ENCODE results near the gene DMRT1. TPM values are rescaled to one million over a fixed set of nuclear protein-coding genes. Genes with fewer than 3 reads are reported as not detected.
A peak's percentile ranks its signal among the peaks of the same experiment; 100 is the strongest.

Gene DMRT1
- total RNA-seq, 2 donors from 2014 or later = not detected

GRCh38 chr9:974031-974995 is 132.8 kb downstream of the DMRT1 start:
- ATAC-seq = no peak
- Mint-ChIP-seq H3K27me3 (peaks cover 44 to 54% of the 10 kb centered on the region in 2 donors), H3K36me3 (no peaks in the 10 kb centered on the region), H3K4me1 (ENCODE audit: low read depth in 2 of 2) (peaks cover 4 to 8% of the 10 kb centered on the region in 2 donors), H3K27ac (no peak overlapping the region), H3K9me3 (no peaks in the 10 kb centered on the region), H3K4me3 (no peak overlapping the region)
- no peak for DNase-seq (ENCODE audit: low spot score)

DNA sequence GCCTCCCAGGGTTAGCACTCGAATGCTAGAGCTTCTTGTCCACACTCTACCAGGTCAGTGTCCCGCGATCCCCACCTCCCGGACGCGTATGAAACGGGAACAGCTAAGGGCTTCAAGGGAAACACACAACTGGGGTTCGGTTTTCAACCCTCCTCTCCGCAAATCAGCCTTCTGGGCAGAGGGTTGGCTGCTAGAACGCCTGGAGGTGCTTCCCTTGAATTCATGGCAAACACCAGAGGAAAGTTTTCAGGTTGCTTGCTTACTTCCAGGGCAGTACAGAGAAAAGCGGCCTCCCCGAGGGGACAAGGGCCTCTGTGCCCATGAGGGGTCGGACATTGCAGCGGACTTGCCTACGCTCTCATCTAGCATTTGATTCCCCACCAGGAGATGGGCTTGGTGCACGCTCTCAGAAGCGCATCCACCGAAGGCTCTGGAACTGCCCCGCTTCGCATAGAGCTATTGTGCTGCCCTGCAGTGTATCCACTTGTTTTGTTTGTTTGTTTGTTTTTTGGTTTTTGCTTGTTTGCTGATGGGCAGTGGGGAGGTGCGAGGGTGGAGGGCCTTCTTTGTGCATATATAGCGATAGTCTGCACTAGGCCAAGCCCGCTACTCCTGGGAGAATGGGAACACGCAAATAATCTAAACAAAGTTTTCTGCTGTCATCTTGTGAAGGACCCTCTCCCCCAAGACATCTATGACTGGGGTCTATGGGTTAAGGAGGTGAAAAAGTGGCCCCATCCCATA is 133.7 kb downstream of the DMRT1 start:
- H3K4me3 Mint-ChIP-seq = no peak overlapping the region
- no peak for DNase-seq (ENCODE audit: low spot score)

DNA sequence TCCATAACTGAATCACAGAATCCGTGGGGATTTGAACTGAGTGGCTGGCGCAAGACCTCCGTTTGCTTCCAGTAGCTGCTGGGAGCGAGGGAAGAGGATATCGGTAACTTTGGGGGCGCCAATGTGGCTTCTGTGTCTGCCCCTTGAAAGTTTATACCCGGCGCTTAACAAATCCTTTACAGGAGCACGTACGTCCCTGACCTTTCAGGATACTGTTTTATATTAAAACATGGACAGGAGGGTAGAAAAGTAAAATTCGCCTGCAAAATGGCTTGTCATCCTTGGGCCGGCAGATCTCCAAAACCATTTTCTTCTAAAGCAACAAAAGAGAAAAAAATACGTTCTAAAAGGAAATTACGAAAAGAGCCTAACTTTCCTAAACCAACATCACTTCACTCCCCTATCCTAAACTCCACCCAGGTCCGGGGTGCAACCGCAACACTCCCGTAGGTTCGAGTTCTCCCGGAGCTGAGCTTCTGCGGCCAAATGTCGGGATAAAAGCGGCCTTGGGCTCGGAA is 134.3 kb downstream of the DMRT1 start:
- Mint-ChIP-seq H3K36me3 (no peaks in the 10 kb centered on the region), H3K27me3 (peaks cover 45 to 60% of the 10 kb centered on the region in 2 donors), H3K4me3 (no peak overlapping the region), H3K9me3 (no peaks in the 10 kb centered on the region), H3K27ac (no peak overlapping the region), H3K4me1 (ENCODE audit: low read depth in 2 of 2) (peaks cover 0 to 5% of the 10 kb centered on the region in 2 donors)
- no peak for DNase-seq (ENCODE audit: low spot score)
- no peak for ATAC-seq

More for the DNA sequence above, 133.7 kb downstream of the DMRT1 start:
- H3K36me3 Mint-ChIP-seq = no peaks in the 10 kb centered on the region
- ATAC-seq = no peak
- peaks cover 2 to 7% of the 10 kb centered on the region in 2 donors for H3K4me1 Mint-ChIP-seq (ENCODE audit: low read depth in 2 of 2)
- no peaks in the 10 kb centered on the region for H3K9me3 Mint-ChIP-seq
- no peak overlapping the region for H3K27ac Mint-ChIP-seq
- H3K27me3 Mint-ChIP-seq = peaks cover 46 to 58% of the 10 kb centered on the region in 2 donors

GRCh38 chr9:976258-976942 is 134.9 kb downstream of the DMRT1 start, which contains the start of gene DMRT3:
DMRT3 (plus strand) TSS chr9:976655; CDS start chr9:977002, 347 bp downstream.
- no peak for DNase-seq (ENCODE audit: low spot score)
- Mint-ChIP-seq H3K4me1 (ENCODE audit: low read depth in 2 of 2) (peaks cover 0 to 5% of the 10 kb centered on the region in 2 donors), H3K27ac (no peak within 1 kb of the TSS), H3K9me3 (no peaks in the 10 kb centered on the region), H3K4me3 (no peak within 1 kb of the TSS), H3K27me3 (peaks cover 51 to 66% of the 10 kb centered on the region in 2 donors), H3K36me3 (no peaks in the 10 kb centered on the region)
- no peak for ATAC-seq

DNA sequence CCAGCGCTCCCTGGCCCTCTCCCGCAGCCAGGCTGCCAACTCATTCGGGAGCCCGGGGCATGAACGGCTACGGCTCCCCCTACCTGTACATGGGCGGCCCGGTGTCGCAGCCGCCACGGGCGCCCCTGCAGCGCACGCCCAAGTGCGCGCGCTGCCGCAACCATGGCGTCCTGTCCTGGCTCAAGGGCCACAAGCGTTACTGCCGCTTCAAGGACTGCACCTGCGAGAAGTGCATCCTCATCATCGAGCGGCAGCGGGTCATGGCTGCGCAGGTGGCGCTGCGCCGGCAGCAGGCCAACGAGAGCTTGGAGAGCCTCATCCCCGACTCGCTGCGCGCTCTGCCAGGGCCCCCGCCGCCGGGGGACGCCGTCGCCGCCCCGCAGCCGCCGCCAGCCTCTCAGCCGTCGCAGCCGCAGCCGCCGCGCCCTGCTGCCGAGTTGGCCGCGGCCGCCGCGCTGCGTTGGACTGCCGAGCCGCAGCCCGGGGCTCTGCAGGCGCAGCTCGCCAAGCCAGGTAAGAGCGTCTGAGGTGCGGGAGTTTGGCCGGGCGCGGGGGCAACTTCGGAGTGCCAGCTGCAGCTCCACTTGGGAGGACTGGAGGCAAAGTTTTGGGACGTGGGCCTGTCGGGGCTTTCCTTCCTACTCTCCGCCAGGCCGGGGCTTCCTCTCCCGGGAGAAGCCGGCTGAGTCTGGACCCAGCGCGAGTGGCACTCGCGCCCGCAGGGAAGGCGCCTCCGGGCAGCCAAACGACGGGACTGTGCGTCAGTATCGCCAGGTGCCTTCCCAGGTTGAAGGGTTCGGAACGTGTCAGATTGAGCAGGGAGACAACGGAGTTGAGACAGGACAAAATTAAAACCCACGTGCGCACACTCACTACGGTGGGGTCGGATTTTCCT is 135.7 kb downstream of the DMRT1 start:
- peak in 1 of 2 donors; percentile 17 for ATAC-seq
- Mint-ChIP-seq H3K27ac (no peak overlapping the region), H3K27me3 (peaks cover 58 to 74% of the 10 kb centered on the region in 2 donors), H3K9me3 (no peaks in the 10 kb centered on the region), H3K4me1 (ENCODE audit: low read depth in 2 of 2) (peaks cover 0 to 5% of the 10 kb centered on the region in 2 donors), H3K4me3 (no peak overlapping the region), H3K36me3 (no peaks in the 10 kb centered on the region)
- no peak for DNase-seq (ENCODE audit: low spot score)

DNA sequence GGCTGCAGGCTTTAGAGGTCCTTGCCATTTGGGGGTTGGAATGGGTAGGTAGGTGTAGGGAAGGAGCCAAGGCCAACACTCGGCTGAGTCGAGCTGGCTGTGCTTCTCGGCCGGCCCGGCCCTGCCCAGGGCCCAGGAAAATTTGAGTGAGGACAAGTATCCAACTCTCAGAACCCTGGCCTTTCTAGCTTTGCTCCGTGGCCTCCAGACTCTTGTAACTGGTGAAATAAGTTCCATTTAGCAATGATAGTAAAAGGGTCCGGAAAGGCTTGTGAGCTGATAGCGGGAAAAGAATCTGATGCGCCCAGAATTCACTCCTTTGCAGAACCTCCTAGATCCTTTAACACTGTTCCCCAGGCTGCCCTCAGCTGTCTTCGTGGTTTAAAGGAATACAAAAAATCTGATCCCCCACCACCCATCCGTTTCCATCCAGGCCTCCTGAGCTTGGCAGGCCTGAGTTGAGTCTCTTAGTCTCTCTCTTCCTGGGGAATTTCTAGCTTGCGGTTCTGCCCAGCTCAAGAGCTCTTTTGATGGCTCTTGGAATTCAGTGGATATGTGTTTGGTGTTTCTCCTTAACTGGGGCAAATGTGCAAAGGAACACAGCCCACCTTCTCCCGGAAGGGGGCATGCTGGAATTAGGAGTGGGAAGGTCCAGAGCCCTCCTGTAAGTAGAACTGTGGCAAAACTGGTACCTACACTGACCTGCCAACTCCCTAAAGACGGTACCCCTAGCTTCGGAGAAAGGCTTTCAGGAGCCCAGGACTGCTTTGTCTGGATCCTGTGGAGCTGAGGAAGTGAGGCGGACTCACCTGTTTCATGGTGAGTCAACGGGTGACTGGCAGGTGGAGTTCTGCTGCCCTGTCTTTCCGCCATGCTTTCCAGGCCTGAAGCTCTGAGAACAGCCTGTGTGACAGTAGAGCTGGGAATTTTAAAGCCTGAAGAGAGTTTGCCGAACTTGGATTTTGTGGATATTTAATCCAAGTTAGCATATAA is 136.6 kb downstream of the DMRT1 start:
- DNase-seq (ENCODE audit: low spot score) (no peak), ATAC-seq (no peak)
- no peak overlapping the region for H3K4me3 Mint-ChIP-seq
- no peaks in the 10 kb centered on the region for H3K9me3 Mint-ChIP-seq
- H3K4me1 Mint-ChIP-seq (ENCODE audit: low read depth in 2 of 2) = peaks cover 0 to 5% of the 10 kb centered on the region in 2 donors
- no peaks in the 10 kb centered on the region for H3K36me3 Mint-ChIP-seq
- H3K27me3 Mint-ChIP-seq = peaks cover 65 to 83% of the 10 kb centered on the region in 2 donors
- H3K27ac Mint-ChIP-seq = no peak overlapping the region

DNA sequence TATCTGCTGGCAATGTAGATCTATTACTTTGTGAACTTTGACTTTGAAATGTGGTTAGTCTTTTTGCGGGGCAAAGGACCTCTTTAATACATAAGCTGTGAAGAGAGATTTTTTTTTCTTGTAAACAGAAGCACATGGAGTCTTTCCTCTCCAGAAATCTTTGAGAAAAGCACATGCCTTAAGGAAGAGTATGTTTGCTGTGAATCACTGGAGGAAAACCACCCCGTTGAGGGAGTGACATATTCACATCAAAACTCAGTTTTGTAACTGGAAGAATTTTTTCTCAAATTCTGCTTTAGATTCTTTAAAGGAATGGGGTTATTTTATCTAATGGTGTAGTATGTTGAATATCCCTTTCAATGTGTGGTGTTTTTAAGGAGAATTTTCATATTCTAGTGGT is 138.5 kb downstream of the DMRT1 start:
- no peaks in the 10 kb centered on the region for H3K9me3 Mint-ChIP-seq
- no peak overlapping the region for H3K4me3 Mint-ChIP-seq
- H3K36me3 Mint-ChIP-seq = no peaks in the 10 kb centered on the region

GRCh38 chr9:980640-981039 is 139.1 kb downstream of the DMRT1 start:
- H3K36me3 Mint-ChIP-seq = no peaks in the 10 kb centered on the region

More for the DNA sequence above, 138.5 kb downstream of the DMRT1 start:
- no peak overlapping the region for H3K27ac Mint-ChIP-seq
- DNase-seq (ENCODE audit: low spot score) = no peak
- peaks cover 59 to 77% of the 10 kb centered on the region in 2 donors for H3K27me3 Mint-ChIP-seq
- no peak for ATAC-seq
- no peaks in the 10 kb centered on the region for H3K4me1 Mint-ChIP-seq (ENCODE audit: low read depth in 2 of 2)

GRCh38 chr9:981491-981898 is 140.0 kb downstream of the DMRT1 start:
- H3K27me3 Mint-ChIP-seq = peaks cover 51 to 76% of the 10 kb centered on the region in 2 donors

More at GRCh38 chr9:980640-981039, 139.1 kb downstream of the DMRT1 start:
- DNase-seq (ENCODE audit: low spot score) (no peak), ATAC-seq (no peak)
- H3K27me3 Mint-ChIP-seq = peaks cover 53 to 73% of the 10 kb centered on the region in 2 donors
- no peak overlapping the region for H3K27ac Mint-ChIP-seq
- H3K4me3 Mint-ChIP-seq = no peak overlapping the region
- no peaks in the 10 kb centered on the region for H3K4me1 Mint-ChIP-seq (ENCODE audit: low read depth in 2 of 2)
- no peaks in the 10 kb centered on the region for H3K9me3 Mint-ChIP-seq

DNA sequence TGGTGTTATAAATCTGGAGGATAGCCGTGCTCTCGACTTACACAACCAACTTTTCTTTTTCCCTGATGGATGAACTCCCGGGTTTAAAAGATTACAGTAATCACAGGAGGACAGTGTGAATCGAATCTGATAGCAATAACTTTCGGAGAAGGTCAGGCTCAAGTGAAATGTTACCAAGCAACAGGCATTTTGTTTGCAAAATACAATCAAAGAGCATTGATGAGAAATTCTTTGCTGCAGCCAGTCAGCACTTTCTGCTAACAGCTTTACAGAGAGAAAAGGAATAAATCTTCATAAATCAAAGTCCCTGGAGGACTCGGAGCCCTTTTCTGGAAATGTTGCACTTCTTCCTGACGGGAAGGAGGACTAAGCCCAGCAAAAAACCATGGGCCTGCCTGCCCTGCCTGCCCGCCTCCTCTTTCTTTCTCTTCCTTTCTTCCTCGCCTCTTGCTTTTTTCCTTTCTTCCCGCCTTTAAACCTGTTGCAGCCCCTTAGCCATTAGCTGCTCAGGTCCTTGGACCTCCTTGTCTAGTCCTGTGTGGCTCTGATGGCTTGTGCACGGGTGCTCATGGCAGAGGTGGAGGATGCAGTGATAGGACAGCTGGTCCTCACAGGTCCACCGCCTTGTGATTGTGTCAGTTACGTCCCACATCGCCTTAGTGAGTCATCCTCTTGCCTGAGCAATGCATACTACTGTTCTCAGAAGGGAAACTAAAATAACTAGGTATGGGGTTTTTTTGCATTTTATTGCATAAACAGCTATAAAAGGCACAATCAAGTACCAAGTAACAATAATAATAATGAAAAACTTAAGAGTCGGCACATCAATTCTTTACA is 141.1 kb downstream of the DMRT1 start:
- ATAC-seq = no peak
- Mint-ChIP-seq H3K4me3 (no peak overlapping the region), H3K9me3 (no peaks in the 10 kb centered on the region), H3K4me1 (ENCODE audit: low read depth in 2 of 2) (no peaks in the 10 kb centered on the region), H3K27ac (no peak overlapping the region), H3K36me3 (no peaks in the 10 kb centered on the region), H3K27me3 (peaks cover 55 to 86% of the 10 kb centered on the region in 2 donors)
- no peak for DNase-seq (ENCODE audit: low spot score)

More at GRCh38 chr9:981491-981898, 140.0 kb downstream of the DMRT1 start:
- Mint-ChIP-seq H3K4me3 (no peak overlapping the region), H3K9me3 (no peaks in the 10 kb centered on the region), H3K4me1 (ENCODE audit: low read depth in 2 of 2) (no peaks in the 10 kb centered on the region), H3K27ac (no peak overlapping the region), H3K36me3 (no peaks in the 10 kb centered on the region)
- ATAC-seq (peak in 1 of 2 donors; percentile 4), DNase-seq (ENCODE audit: low spot score) (no peak)

GRCh38 chr9:994005-994404 is 152.5 kb downstream of the DMRT1 start:
- DNase-seq (ENCODE audit: low spot score) = no peak
- no peak overlapping the region for H3K4me3 Mint-ChIP-seq
- no peaks in the 10 kb centered on the region for H3K36me3 Mint-ChIP-seq
- no peak overlapping the region for H3K27ac Mint-ChIP-seq
- peaks cover 0 to 3% of the 10 kb centered on the region in 2 donors for H3K4me1 Mint-ChIP-seq (ENCODE audit: low read depth in 2 of 2)
- H3K9me3 Mint-ChIP-seq = no peaks in the 10 kb centered on the region
- peaks cover 4 to 28% of the 10 kb centered on the region in 2 donors for H3K27me3 Mint-ChIP-seq
- peak in 1 of 2 donors; percentile 38 for ATAC-seq
